Right renal cortex interstitium (tissue), 3 donors: ENCODE measurements around the gene ZSWIM6. TPM values are rescaled to one million over a fixed set of nuclear protein-coding genes. Genes with fewer than 3 reads are reported as not detected.

Experiments used
- DNase-seq, 3 donors: peaks; one replicate each; pipeline ENCODE4 v3.0.0-alpha.2; 2013; ENCODE audit warnings: low read depth in 3 of 3, low spot score in 2 of 3
- polyA plus RNA-seq, 3 donors: library from polyadenylated mRNA; unstranded; fragments of 120-200 nt; gene quantifications; one replicate each; pipeline ENCODE4 v1.2.1, GENCODE V29; 2013; ENCODE audit not compliant: insufficient read length in 3 of 3

ZSWIM6 gene
- polyA plus RNA-seq, 3 donors = 25.5 to 29.5 (median 27.0) TPM

- DNase-seq = no peak
These were observed 136.4 kb downstream of the ZSWIM6 start for GRCh38 chr5:61468483-61468865.

- no peak for DNase-seq
These were observed 139.3 kb downstream of the ZSWIM6 start for GRCh38 chr5:61471352-61471751.

- DNase-seq = no peak
These were observed 140.3 kb downstream of the ZSWIM6 start for GRCh38 chr5:61472172-61472958.

DNA sequence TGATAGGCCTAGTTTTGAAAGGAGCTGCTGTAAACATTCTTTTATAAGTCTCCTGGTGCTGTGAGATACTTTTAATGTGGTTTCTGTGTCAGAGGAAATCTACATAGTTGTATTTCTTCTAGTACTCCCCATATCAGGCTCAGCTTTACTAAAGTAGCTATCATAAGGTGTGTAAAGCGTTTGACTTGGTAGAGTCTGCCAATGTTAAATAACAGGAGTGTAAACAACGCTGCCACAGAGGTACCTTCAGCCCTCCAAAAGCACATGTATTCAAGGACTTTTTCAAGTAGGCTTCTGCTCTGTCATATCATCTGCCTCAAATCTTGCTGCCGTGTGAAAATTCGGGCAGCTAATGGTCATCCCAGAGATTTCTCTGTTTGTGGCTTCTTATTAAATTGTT is 142.7 kb downstream of the ZSWIM6 start:
- no peak for DNase-seq

DNA sequence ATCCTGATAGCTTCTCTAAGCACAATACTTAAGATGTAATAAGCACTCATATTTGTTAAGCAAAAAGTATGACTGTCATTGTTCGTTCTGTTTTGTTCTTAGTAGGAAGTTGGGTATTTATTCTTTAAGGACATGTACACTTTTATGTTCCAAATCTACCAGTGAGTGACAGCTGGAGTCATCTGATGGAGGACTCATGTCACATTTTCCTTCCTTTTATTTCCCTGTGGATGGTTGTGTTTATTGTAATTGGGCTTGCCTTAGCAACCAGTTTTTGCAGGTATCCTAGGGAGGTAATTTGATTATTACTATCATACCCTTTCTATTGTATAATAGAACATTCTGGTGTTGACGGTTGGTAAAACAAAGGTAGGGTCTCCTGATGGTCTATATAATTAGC is 145.7 kb downstream of the ZSWIM6 start:
- DNase-seq = no peak

GRCh38 chr5:61479850-61480614 is 148.0 kb downstream of the ZSWIM6 start:
- no peak for DNase-seq

DNA sequence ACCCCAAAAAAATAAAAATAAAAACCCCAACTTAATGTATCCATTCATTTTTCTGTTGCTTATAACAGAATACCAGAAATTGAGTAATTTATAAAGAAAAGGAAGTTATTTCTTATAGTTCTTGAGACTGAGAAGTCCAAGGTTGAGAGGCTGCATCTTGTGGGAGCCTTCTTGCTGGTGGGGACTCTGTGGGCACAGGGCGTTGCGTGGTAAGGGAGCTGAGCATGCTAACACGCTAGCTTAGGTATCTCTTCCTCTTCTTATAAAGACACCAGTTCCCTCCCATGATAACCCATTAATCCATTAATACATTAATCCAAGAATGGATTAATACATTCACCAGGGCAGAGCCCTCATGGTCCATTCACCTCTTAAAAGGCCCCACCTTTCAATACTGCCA is 150.9 kb downstream of the ZSWIM6 start:
- DNase-seq = no peak

GRCh38 chr5:61486476-61486875 is 154.4 kb downstream of the ZSWIM6 start:
- DNase-seq = no peak

DNA sequence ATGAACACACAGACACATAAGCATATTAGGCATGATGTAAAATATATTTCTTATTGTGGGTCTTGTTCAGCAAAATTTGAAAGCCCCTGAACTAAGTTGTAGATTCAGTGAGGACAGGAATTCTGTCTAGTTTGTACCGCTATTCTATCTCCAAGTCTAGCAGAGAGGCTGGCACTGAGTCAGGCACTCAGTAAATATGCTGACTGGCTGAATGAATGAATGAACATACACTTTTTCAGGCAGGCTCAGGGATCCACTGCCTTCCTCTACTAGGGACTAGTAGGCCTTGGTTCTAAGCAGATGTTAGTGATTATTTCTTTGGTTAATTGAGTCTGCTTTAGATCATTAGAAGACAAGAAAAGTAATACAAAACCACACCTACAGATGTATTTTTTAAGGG is 157.5 kb downstream of the ZSWIM6 start:
- DNase-seq = no peak

DNA sequence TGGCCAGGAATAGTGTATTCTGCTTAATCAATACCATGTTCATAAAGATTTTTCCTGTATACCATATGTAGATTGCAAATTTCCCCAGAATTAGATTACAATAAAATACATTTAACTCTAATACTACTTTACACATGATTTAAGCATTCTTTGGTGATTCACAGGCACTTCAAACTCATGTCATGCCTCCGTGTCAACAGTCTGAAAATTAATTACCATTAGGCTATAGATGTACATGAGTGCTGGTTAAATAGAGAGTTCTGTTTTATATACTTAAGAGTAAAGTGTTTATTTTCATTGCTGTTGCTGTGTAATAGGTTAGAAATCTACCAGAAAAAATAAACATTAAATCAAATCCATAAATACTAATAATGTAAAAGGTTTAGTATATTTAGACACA is 159.8 kb downstream of the ZSWIM6 start:
- no peak for DNase-seq

- DNase-seq = no peak
These were observed 161.9 kb downstream of the ZSWIM6 start for GRCh38 chr5:61493973-61494372.

GRCh38 chr5:61496446-61496845 is 164.4 kb downstream of the ZSWIM6 start:
- no peak for DNase-seq

DNA sequence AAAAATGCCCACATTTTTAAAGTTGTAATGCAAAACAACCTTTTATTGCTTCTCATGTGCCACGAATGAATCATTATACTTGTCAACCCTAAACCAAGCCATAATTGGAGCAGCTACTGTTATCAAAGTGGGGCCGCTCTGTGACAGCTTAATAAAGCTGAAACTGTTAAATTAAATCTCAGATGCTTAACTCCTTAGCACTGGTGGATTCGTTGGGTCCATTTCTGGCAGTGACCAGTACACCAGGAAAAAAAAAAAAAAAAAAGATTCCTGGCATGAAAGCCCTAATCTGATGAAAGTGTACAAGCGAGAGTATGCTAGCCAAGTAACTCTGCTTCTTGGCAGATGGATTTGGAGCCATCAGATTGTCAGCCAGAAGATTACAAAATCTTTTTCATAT is 164.8 kb downstream of the ZSWIM6 start:
- DNase-seq = no peak

GRCh38 chr5:61498121-61498520 is 166.1 kb downstream of the ZSWIM6 start:
- no peak for DNase-seq

GRCh38 chr5:61501971-61502370 is 169.9 kb downstream of the ZSWIM6 start:
- DNase-seq = no peak

DNA sequence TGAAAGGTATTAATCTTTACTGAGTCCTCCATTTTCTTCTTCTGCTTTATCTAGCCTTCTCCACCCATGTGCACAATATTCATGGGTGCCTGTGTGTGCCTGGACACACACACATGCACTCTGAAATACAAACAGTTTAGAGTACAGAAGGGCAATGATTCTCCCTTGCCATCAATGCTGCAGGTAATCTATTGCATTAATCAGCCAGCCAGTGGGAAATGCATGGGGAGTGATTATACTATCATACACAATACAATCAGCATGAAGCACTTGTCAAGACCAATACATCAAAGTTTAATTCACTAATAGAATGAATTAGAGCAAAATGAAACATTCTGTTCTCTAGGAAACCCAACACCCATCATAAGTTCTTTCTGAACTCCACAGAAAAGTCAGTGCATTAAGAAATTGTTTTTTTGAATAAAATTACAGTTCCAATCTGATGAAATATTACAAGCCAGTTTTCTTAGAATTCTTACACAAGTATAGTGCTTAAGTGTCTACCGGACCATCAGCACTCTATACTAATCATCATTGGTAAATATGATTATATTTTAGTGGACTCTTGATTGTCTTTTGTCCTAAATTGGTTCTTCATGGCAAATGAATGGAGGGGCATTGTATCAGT is 172.2 kb downstream of the ZSWIM6 start:
- no peak for DNase-seq

GRCh38 chr5:61505281-61505680 is 173.2 kb downstream of the ZSWIM6 start:
- DNase-seq = no peak

- no peak for DNase-seq
These were observed 175.2 kb downstream of the ZSWIM6 start for GRCh38 chr5:61507232-61507631.

- no peak for DNase-seq
These were observed 184.9 kb downstream of the ZSWIM6 start for GRCh38 chr5:61516946-61517345.

- no peak for DNase-seq
These were observed 187.7 kb downstream of the ZSWIM6 start for GRCh38 chr5:61519728-61520277.

- DNase-seq = no peak
These were observed 191.0 kb downstream of the ZSWIM6 start for GRCh38 chr5:61523073-61523472.
